GM18511 (cell line): ENCODE measurements around the gene MS4A1.
"Not testable (repeated sequence)": the region's sequence is repeated elsewhere in the genome, so short reads cannot be mapped to it uniquely, and the experiment has no call there.

Experiments used
- ATAC-seq: cut with Tn5 transposase; IDR thresholded peaks from one replicate; pipeline ENCODE4 v1.9.1; 2021; ENCODE audit warnings: mild to moderate bottlenecking, moderate library complexity; ENCODE audit not compliant: unreplicated experiment

MS4A1 gene

GRCh38 chr11:60500276-60500910 lies 44.7 kb downstream of the MS4A1 start:
- no peak for ATAC-seq

- ATAC-seq: no peak
Measured at GRCh38 chr11:60502221-60502775, 46.7 kb downstream of the MS4A1 start.

- ATAC-seq: no peak
Measured at GRCh38 chr11:60504219-60504905, 48.7 kb downstream of the MS4A1 start.

- not testable (repeated sequence) for ATAC-seq
Measured at GRCh38 chr11:60509609-60510008, 54.0 kb downstream of the MS4A1 start.

- ATAC-seq: not testable (repeated sequence)
Measured at GRCh38 chr11:60510209-60510608, 54.6 kb downstream of the MS4A1 start.

- no peak for ATAC-seq
Measured at GRCh38 chr11:60511393-60511792, 55.7 kb downstream of the MS4A1 start.

GRCh38 chr11:60512651-60513225 lies 57.1 kb downstream of the MS4A1 start:
- no peak for ATAC-seq

- no peak for ATAC-seq
Measured at GRCh38 chr11:60513496-60514460, 58.1 kb downstream of the MS4A1 start.

GRCh38 chr11:60515144-60515855 lies 59.7 kb downstream of the MS4A1 start, which contains the start of gene MS4A13:
TSS of gene MS4A13 (plus strand) at chr11:60515392. CDS start at chr11:60518084, 2,692 bp downstream.
- no peak for ATAC-seq
